GM18909 (cell line): ENCODE measurements around the gene DAZ2.
"Not testable (repeated sequence)": the region's sequence is repeated elsewhere in the genome, so short reads cannot be mapped to it uniquely, and the experiment has no call there.

ENCODE experiments used
- ATAC-seq: cut with Tn5 transposase; IDR thresholded peaks from one replicate; pipeline ENCODE4 v1.9.1; 2021; ENCODE audit warnings: mild to moderate bottlenecking; ENCODE audit not compliant: unreplicated experiment, poor library complexity

Gene DAZ2, protein sequence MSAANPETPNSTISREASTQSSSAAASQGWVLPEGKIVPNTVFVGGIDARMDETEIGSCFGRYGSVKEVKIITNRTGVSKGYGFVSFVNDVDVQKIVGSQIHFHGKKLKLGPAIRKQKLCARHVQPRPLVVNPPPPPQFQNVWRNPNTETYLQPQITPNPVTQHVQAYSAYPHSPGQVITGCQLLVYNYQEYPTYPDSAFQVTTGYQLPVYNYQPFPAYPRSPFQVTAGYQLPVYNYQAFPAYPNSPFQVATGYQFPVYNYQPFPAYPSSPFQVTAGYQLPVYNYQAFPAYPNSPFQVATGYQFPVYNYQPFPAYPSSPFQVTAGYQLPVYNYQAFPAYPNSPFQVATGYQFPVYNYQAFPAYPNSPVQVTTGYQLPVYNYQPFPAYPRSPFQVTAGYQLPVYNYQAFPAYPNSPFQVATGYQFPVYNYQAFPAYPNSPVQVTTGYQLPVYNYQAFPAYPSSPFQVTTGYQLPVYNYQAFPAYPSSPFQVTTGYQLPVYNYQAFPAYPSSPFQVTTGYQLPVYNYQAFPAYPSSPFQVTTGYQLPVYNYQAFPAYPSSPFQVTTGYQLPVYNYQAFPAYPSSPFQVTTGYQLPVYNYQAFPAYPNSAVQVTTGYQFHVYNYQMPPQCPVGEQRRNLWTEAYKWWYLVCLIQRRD

DNA sequence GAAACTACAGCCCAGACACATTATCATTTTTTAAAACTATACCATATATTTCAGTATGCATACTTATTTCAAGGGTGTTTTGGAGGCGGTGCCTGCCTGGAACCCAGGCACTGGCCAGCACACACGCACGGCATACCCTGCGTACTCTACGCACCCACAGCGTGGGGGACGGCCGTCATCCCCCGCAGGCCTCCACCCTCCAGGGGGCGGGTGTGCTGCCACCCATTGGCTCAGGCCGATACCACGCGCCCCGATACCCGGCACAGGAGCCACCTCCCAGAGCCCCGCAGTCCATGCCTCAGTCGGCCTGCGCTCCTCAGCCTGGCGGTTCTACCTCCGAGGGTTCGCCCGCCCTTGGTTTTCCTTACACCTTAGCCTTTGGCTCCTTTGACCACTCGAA, at the start of gene DAZ2:
DAZ2 (plus strand) TSS at position 301 of the 400 bp plus-strand sequence. CDS start 208 bp downstream, outside the sequence.
- ATAC-seq, result not testable (repeated sequence)

DNA sequence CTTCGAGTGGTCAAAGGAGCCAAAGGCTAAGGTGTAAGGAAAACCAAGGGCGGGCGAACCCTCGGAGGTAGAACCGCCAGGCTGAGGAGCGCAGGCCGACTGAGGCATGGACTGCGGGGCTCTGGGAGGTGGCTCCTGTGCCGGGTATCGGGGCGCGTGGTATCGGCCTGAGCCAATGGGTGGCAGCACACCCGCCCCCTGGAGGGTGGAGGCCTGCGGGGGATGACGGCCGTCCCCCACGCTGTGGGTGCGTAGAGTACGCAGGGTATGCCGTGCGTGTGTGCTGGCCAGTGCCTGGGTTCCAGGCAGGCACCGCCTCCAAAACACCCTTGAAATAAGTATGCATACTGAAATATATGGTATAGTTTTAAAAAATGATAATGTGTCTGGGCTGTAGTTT, 20.4 kb upstream of the DAZ2 start, which contains the start of gene DAZ1:
DAZ1 (minus strand) TSS at position 101 of the 400 bp plus-strand sequence. CDS start 208 bp downstream, outside the sequence.
- not testable (repeated sequence) for ATAC-seq

DNA sequence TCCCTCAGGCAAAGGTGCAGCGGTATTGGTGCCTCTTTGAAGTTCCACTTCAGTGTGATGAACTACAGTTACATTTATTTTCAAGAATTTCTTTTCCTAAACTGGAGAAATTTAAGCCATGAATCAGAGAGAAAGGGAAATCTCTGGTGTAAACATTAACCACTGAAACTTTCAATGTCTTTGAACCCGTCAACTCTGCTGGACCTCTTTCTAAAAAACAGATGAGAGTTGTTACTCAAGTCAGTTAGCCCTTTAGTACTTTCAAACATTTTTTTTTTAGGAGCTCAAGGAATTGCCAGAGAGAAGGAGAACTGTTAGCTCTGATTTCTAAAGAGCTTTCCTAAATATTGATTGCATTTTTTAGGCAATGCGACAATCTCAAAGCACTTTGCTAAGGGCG, 11.9 kb upstream of the DAZ2 start:
- ATAC-seq, result not testable (repeated sequence)

DNA sequence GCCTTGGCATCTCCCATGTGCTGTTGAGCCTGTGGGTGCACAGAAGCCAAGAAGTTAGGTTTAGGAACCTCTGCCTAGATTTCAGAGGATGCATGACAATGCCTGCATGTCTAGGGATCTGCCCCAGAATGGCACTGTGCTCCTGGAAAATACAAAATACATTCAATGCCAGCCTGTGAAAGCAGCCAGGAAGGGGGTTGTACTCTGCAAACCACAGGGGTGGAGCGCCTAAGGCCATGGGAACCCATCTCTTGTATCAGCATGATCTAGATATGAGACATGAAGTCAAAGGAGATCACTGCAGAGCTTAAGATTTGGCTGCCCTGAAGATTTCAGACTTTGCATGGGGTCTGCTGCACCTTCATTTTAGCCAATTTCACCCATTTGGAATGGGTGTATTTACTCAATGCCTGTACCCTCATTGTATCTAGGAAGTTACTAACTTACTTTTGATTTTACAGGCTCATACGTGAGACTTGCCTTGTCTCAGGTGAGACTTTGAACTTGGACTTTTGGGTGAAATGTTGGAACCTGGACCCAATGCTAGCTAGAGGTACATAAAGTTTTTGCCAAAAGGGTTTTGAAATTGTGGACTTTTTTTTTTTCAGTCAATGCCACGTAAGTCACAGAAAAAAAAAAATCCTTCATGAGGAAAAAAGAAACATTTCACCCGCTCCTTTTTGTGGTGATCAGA, 9.4 kb upstream of the DAZ2 start:
- ATAC-seq, result not testable (repeated sequence)

DNA sequence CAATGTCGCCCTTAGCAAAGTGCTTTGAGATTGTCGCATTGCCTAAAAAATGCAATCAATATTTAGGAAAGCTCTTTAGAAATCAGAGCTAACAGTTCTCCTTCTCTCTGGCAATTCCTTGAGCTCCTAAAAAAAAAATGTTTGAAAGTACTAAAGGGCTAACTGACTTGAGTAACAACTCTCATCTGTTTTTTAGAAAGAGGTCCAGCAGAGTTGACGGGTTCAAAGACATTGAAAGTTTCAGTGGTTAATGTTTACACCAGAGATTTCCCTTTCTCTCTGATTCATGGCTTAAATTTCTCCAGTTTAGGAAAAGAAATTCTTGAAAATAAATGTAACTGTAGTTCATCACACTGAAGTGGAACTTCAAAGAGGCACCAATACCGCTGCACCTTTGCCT, 8.7 kb upstream of the DAZ2 start:
- not testable (repeated sequence) for ATAC-seq
